GM18870 (cell line): ENCODE results near the gene FAHD2B.
"Not testable (repeated sequence)": the region's sequence is repeated elsewhere in the genome, so short reads cannot be mapped to it uniquely, and the experiment has no call there.

Source experiments
- ATAC-seq: cut with Tn5 transposase; IDR thresholded peaks from one replicate; pipeline ENCODE4 v1.9.1; 2021; ENCODE audit warnings: moderate library complexity; ENCODE audit not compliant: unreplicated experiment

FAHD2B gene

GRCh38 chr2:97094772-97095611 lies at the start of gene FAHD2B:
Gene FAHD2B (minus strand): TSS chr2:97094882. CDS start chr2:97091706, 3,176 bp downstream.
- not testable (repeated sequence) for ATAC-seq

GRCh38 chr2:97144016-97144415 lies 49.3 kb upstream of the FAHD2B start:
- ATAC-seq: not testable (repeated sequence)

GRCh38 chr2:97129090-97129489 lies 34.4 kb upstream of the FAHD2B start:
- not testable (repeated sequence) for ATAC-seq

- ATAC-seq: not testable (repeated sequence)
These were observed 19.2 kb upstream of the FAHD2B start for GRCh38 chr2:97113882-97114255.

GRCh38 chr2:97113050-97113881 lies 18.6 kb upstream of the FAHD2B start, which contains the start of gene ANKRD36:
Gene ANKRD36 (plus strand): TSS chr2:97113153. CDS start chr2:97113740, 587 bp downstream.
- ATAC-seq: peak; percentile 69

GRCh38 chr2:97112320-97113049 lies 17.8 kb upstream of the FAHD2B start:
- peak; percentile 56 for ATAC-seq

GRCh38 chr2:97111246-97111645 lies 16.6 kb upstream of the FAHD2B start:
- not testable (repeated sequence) for ATAC-seq

- ATAC-seq: not testable (repeated sequence)
These were observed 12.2 kb upstream of the FAHD2B start for GRCh38 chr2:97106878-97107277.

- not testable (repeated sequence) for ATAC-seq
These were observed 4.2 kb upstream of the FAHD2B start for GRCh38 chr2:97098786-97099372.

GRCh38 chr2:97095661-97096060 lies 979 bp upstream of the FAHD2B start:
- ATAC-seq: no peak

GRCh38 chr2:97093983-97094771 lies 505 bp downstream of the FAHD2B start:
- not testable (repeated sequence) for ATAC-seq

GRCh38 chr2:97092946-97093345 lies 1.7 kb downstream of the FAHD2B start:
- not testable (repeated sequence) for ATAC-seq

- not testable (repeated sequence) for ATAC-seq
These were observed 6.0 kb downstream of the FAHD2B start for GRCh38 chr2:97088706-97089105.

GRCh38 chr2:97085093-97085492 lies 9.6 kb downstream of the FAHD2B start:
- ATAC-seq: not testable (repeated sequence)

GRCh38 chr2:97083516-97083915 lies 11.2 kb downstream of the FAHD2B start:
- not testable (repeated sequence) for ATAC-seq

GRCh38 chr2:97082206-97082605 lies 12.5 kb downstream of the FAHD2B start:
- ATAC-seq: not testable (repeated sequence)

- not testable (repeated sequence) for ATAC-seq
These were observed 13.8 kb downstream of the FAHD2B start for GRCh38 chr2:97080855-97081254.

- ATAC-seq: not testable (repeated sequence)
These were observed 17.5 kb downstream of the FAHD2B start for GRCh38 chr2:97077213-97077612.

GRCh38 chr2:97070915-97071314 lies 23.8 kb downstream of the FAHD2B start:
- not testable (repeated sequence) for ATAC-seq

GRCh38 chr2:97068722-97069121 lies 26.0 kb downstream of the FAHD2B start:
- not testable (repeated sequence) for ATAC-seq
